Suppressor macrophage treated with lipopolysaccharide for 1 hour (primary cell): ENCODE results near the gene GRIN2A.

Experiments
- DNase-seq, 3 donors: peaks; one replicate each; pipeline ENCODE4 v3.0.0-alpha.2; 2020 to 2022

The GRIN2A gene

GRCh38 chr16:10182222-10183053 lies at the start of gene GRIN2A:
TSS of gene GRIN2A (minus strand) at chr16:10182428. CDS start at chr16:10180411, 2,017 bp downstream.
- DNase-seq = peak in 2 of 3 donors; percentile 17 to 56

- no peak for DNase-seq
Measured at GRCh38 chr16:10231563-10231962, 49.3 kb upstream of the GRIN2A start.

GRCh38 chr16:10228779-10229178 lies 46.6 kb upstream of the GRIN2A start:
- DNase-seq = no peak

- DNase-seq = no peak
Measured at GRCh38 chr16:10226987-10227306, 44.7 kb upstream of the GRIN2A start.

- DNase-seq = no peak
Measured at GRCh38 chr16:10226141-10226986, 44.1 kb upstream of the GRIN2A start.

- no peak for DNase-seq
Measured at GRCh38 chr16:10225653-10226052, 43.4 kb upstream of the GRIN2A start.

GRCh38 chr16:10224850-10225249 lies 42.6 kb upstream of the GRIN2A start:
- DNase-seq = no peak

- no peak for DNase-seq
Measured at GRCh38 chr16:10220942-10221341, 38.7 kb upstream of the GRIN2A start.

GRCh38 chr16:10219742-10220141 lies 37.5 kb upstream of the GRIN2A start:
- DNase-seq = no peak

GRCh38 chr16:10218490-10219206 lies 36.4 kb upstream of the GRIN2A start:
- no peak for DNase-seq

GRCh38 chr16:10213748-10214147 lies 31.5 kb upstream of the GRIN2A start:
- no peak for DNase-seq

- DNase-seq = no peak
Measured at GRCh38 chr16:10210944-10211343, 28.7 kb upstream of the GRIN2A start.

GRCh38 chr16:10206865-10207264 lies 24.6 kb upstream of the GRIN2A start:
- DNase-seq = no peak

GRCh38 chr16:10206215-10206614 lies 24.0 kb upstream of the GRIN2A start:
- no peak for DNase-seq

GRCh38 chr16:10205688-10206087 lies 23.5 kb upstream of the GRIN2A start:
- DNase-seq = no peak

GRCh38 chr16:10202649-10203048 lies 20.4 kb upstream of the GRIN2A start:
- no peak for DNase-seq

- DNase-seq = no peak
Measured at GRCh38 chr16:10200637-10201586, 18.7 kb upstream of the GRIN2A start.

GRCh38 chr16:10196999-10197398 lies 14.8 kb upstream of the GRIN2A start:
- DNase-seq = no peak

- DNase-seq = no peak
Measured at GRCh38 chr16:10191096-10191495, 8.9 kb upstream of the GRIN2A start.

- no peak for DNase-seq
Measured at GRCh38 chr16:10189861-10190390, 7.7 kb upstream of the GRIN2A start.

- peak in 1 of 3 donors; percentile 14 for DNase-seq
Measured at GRCh38 chr16:10188236-10188635, 6.0 kb upstream of the GRIN2A start.
